Gastroesophageal sphincter (tissue), 4 donors: ENCODE results near the gene KIRREL3. TPM values are rescaled to one million over a fixed set of nuclear protein-coding genes. Genes with fewer than 3 reads are reported as not detected.

Experiments used
- ATAC-seq: fragments of 150-250 bp; one replicate; pipeline ENCODE4 v1.9.1; 2016; ENCODE audit warnings: mild to moderate bottlenecking, moderate library complexity
- H3K27ac ChIP-seq, 4 donors: fragments of 200-600 bp; sonication (generic) in 3 of 4; 1 replicate in 3 of 4; 2 replicates in 1 of 4; pipeline ENCODE4 v1.5.1; 2016 to 2019
- H3K27me3 ChIP-seq: fragments of 200-600 bp; sonication (generic); one replicate; pipeline ENCODE4 v1.5.1; 2019
- H3K36me3 ChIP-seq, 2 donors: fragments of 200-600 bp; sonication (generic); one replicate each; pipeline ENCODE4 v1.5.1; 2019; ENCODE audit warnings: control low read depth in 1 of 2
- H3K4me1 ChIP-seq, 3 donors: fragments of 200-600 bp; sonication (generic); 1 replicate in 2 of 3; 2 replicates in 1 of 3; pipeline ENCODE4 v1.5.1; 2016 to 2019; ENCODE audit warnings: control low read depth in 2 of 3
- H3K4me3 ChIP-seq, 2 donors: fragments of 200-600 bp; sonication (generic); one replicate each; pipeline ENCODE4 v1.5.1; 2019; ENCODE audit warnings: mild to moderate bottlenecking in 1 of 2, moderate library complexity in 1 of 2
- H3K9me3 ChIP-seq, 3 donors: fragments of 200-600 bp; sonication (generic); one replicate each; pipeline ENCODE4 v1.5.1; 2017 to 2019; ENCODE audit warnings: control low read depth in 2 of 3
- EP300 ChIP-seq: sonication (generic); formaldehyde crosslinking; IDR thresholded peaks from one replicate; pipeline ENCODE4 v1.6.1; 2017; ENCODE audit warnings: antibody characterized with exemption, mild to moderate bottlenecking
- POLR2A ChIP-seq, 2 donors: fragments of 450-650 bp; IDR thresholded peaks; one replicate each; pipeline ENCODE4 v1.6.1; 2017; ENCODE audit warnings: antibody characterized with exemption in 2 of 2, mild to moderate bottlenecking in 2 of 2, moderate library complexity in 1 of 2
- POLR2AphosphoS5 ChIP-seq: sonication (generic); formaldehyde crosslinking; IDR thresholded peaks from one replicate; pipeline ENCODE4 v1.6.1; 2017; ENCODE audit warnings: antibody characterized with exemption
- WGBS, 2 donors: methylation state at CpG; one replicate each; pipeline ENCODE4 v1.1.5; 2018; ENCODE audit warnings: low coverage in 1 of 2; 5-methylcytosine and 5-hydroxymethylcytosine counted together
- total RNA-seq, 4 donors: library from RNA; depleted of rRNA; stranded (reverse); fragments of >200 nt; gene quantifications; one replicate each; pipeline ENCODE4 v1.1.0, GENCODE V29; 2016
- TF ChIP-seq, protein P1 (sequence below), 4 experiments: fragments of 200-600 bp in 2 of 4; fragments of 450-650 bp in 2 of 4; sonication (generic) in 1 of 4; IDR thresholded peaks; one replicate each; pipeline ENCODE4 v1.5.1; 2017 to 2019; ENCODE audit warnings: antibody characterized with exemption in 4 of 4, mild to moderate bottlenecking in 2 of 4, moderate library complexity in 2 of 4

KIRREL3 gene
- total RNA-seq, 4 donors from 2014 or later = 0.54 to 3.9 (median 1.4) TPM

DNA sequence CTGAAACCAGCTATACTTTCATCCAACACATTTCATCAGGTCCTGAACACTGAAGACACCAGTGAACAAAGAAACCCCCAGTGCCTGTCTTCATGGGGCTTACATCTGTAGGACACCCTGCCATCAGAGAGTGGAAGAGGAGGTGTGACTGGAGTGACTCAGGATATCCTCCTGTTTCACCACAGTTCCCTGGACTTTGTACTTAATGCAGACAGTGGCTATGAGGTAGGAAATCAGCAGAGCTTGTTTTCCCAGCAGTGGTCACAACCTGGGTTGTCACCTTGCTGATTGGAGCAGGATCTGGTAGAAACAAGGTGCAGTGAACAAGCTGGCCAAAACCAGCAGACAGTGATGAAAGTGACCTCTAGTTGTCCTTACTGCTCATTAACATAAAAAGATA lies 128.8 kb downstream of the KIRREL3 start:
- TF ChIP-seq POLR2AphosphoS5 = no peak
- TF ChIP-seq EP300 = no peak
- no peak for TF ChIP-seq POLR2A (IDR thresholded peaks at IDR 0.05)
- TF ChIP-seq, protein P1, sequence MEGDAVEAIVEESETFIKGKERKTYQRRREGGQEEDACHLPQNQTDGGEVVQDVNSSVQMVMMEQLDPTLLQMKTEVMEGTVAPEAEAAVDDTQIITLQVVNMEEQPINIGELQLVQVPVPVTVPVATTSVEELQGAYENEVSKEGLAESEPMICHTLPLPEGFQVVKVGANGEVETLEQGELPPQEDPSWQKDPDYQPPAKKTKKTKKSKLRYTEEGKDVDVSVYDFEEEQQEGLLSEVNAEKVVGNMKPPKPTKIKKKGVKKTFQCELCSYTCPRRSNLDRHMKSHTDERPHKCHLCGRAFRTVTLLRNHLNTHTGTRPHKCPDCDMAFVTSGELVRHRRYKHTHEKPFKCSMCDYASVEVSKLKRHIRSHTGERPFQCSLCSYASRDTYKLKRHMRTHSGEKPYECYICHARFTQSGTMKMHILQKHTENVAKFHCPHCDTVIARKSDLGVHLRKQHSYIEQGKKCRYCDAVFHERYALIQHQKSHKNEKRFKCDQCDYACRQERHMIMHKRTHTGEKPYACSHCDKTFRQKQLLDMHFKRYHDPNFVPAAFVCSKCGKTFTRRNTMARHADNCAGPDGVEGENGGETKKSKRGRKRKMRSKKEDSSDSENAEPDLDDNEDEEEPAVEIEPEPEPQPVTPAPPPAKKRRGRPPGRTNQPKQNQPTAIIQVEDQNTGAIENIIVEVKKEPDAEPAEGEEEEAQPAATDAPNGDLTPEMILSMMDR (IDR thresholded peaks at IDR 0.05) = no peak
- Histone ChIP-seq H3K27ac (no peak overlapping the region), H3K4me1 (no peaks in the 10 kb centered on the region), H3K4me3 (no peak overlapping the region), H3K9me3 (no peaks in the 10 kb centered on the region), H3K27me3 (peaks cover 36% of the 10 kb centered on the region), H3K36me3 (no peaks in the 10 kb centered on the region)
- ATAC-seq = no peak

DNA sequence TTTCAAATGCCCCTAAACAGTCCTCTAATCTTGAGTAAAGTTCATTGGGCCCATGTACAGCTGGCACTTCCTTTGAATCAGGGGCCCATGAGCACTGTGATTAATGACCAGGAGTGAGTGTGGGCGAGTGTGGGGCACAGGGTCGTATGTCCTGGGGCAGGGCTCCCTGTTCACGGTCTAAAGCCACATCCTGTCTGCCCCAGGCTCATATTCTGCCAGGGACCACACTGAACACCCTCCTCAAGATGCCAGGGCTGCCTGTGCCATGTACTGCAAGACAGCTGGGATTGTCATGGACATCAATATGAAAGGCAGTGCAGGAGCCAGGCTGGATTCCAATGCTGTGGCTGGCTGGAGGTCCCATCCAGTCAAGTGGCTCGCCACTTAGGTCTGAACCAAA lies 130.5 kb downstream of the KIRREL3 start:
- Histone ChIP-seq H3K27ac (no peak overlapping the region), H3K4me3 (no peak overlapping the region), H3K36me3 (no peaks in the 10 kb centered on the region), H3K9me3 (no peaks in the 10 kb centered on the region), H3K4me1 (no peaks in the 10 kb centered on the region), H3K27me3 (peaks cover 44% of the 10 kb centered on the region)
- 100% methylated on average over 1 of the region's 4 CpGs; no CpG with 5 or more reads in 1 of the 2 donors for WGBS, 2 donors
- ATAC-seq = no peak
- TF ChIP-seq, protein P1 (IDR thresholded peaks at IDR 0.05) = no peak
- TF ChIP-seq EP300 = no peak
- no peak for TF ChIP-seq POLR2AphosphoS5
- TF ChIP-seq POLR2A (IDR thresholded peaks at IDR 0.05) = no peak

DNA sequence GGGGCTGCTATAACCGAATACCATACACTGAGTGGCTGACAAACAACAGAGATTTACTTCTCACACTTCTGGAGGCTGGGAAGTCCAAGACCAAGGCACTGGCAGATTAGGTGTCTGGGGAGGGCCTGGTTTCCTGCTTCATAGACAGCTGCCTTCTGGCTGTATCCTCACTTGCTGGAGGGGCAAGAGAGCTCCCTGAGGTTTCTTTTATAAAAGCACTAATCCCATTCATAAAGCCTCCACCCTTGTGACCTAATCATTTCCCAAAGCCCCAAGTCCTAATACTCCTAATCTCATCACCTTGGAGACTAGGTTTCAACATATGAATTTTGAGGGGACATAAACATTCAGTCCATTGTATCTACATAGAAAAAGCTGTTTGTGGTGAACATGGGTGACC lies 131.8 kb downstream of the KIRREL3 start:
- H3K27ac ChIP-seq = no peak overlapping the region
- no peak for TF ChIP-seq EP300
- TF ChIP-seq POLR2A (IDR thresholded peaks at IDR 0.05) = no peak
- TF ChIP-seq POLR2AphosphoS5 = no peak
- TF ChIP-seq, protein P1 (IDR thresholded peaks at IDR 0.05) = no peak
- 75% methylated on average over 1 of the region's 1 CpG; no CpG with 5 or more reads in 1 of the 2 donors for WGBS, 2 donors
- no peaks in the 10 kb centered on the region for H3K9me3 ChIP-seq
- H3K4me3 ChIP-seq = no peak overlapping the region
- ATAC-seq = no peak
- H3K36me3 ChIP-seq = no peaks in the 10 kb centered on the region
- H3K27me3 ChIP-seq = peaks cover 42% of the 10 kb centered on the region
- H3K4me1 ChIP-seq = no peaks in the 10 kb centered on the region

DNA sequence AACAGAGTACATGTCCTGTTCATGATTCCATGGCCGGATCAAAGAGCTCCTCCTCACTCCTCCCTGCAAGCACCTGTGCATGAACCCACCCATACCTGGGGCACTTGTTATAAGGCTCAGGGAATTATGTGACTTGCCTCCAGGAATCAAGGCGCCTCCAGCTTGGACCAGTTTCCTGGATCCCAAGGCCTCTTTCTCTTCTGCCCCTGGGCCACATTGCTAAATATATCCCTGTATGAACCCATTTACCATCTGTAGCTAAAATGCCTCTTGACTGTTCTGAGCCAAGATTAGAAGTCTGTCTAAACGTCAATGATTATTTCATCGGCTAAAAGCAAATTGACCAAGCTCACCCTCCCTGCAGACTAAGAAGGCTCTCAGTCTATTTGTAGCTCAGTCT lies 135.6 kb downstream of the KIRREL3 start:
- 63 to 70% methylated on average over 2 to 3 of the region's 4 CpGs for WGBS, 2 donors
- no peak overlapping the region for H3K27ac ChIP-seq
- no peak overlapping the region for H3K4me3 ChIP-seq
- H3K36me3 ChIP-seq = no peaks in the 10 kb centered on the region
- no peak for ATAC-seq
- TF ChIP-seq POLR2A (IDR thresholded peaks at IDR 0.05) = no peak
- TF ChIP-seq EP300 = no peak
- no peak for TF ChIP-seq POLR2AphosphoS5
- TF ChIP-seq, protein P1 (IDR thresholded peaks at IDR 0.05) = no peak
- no peaks in the 10 kb centered on the region for H3K4me1 ChIP-seq
- H3K9me3 ChIP-seq = no peaks in the 10 kb centered on the region
- peaks cover 54% of the 10 kb centered on the region for H3K27me3 ChIP-seq

DNA sequence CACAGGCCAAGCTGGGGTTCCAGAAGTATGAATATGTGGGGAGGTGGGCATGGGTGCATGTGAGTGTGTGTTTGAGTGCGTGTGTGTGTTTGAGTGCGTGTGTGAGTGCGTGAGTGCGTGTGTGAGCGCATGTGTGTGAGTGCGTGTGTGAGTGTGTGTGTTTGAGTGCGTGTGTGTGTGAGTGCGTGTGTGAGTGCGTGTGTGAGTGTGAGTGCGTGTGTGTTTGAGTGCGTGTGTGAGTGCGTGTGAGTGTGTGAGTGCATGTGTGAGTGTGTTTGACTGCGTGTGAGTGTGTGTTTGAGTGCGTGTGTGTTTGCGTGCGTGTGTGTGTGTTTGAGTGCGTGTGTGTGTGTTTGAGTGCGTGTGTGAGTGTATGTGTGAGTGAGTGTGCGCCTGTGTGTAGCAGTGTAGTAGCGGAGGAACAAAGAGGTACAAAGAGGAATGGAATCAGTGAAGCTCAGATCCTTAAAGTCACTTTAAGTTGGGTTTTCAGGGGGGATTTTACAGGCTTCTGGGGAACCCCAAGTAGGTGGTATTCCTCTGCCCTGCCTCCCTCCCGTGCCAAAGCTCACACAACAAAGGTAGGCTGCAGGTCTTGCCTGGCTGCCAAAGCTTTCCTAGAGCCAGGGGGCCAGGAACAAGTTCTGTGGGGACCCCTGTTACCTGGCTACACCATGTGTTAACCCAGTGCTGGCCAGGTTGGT lies 137.1 kb downstream of the KIRREL3 start:
- Histone ChIP-seq H3K27me3 (peaks cover 54% of the 10 kb centered on the region), H3K4me1 (no peaks in the 10 kb centered on the region), H3K4me3 (no peak overlapping the region), H3K36me3 (no peaks in the 10 kb centered on the region), H3K27ac (no peak overlapping the region), H3K9me3 (no peaks in the 10 kb centered on the region)
- WGBS, 2 donors = 69 to 74% methylated on average over 15 to 20 of the region's 21 CpGs
- no peak for ATAC-seq
- no peak for TF ChIP-seq EP300
- TF ChIP-seq, protein P1 (IDR thresholded peaks at IDR 0.05) = no peak
- TF ChIP-seq POLR2AphosphoS5 = no peak
- no peak for TF ChIP-seq POLR2A (IDR thresholded peaks at IDR 0.05)
